ENCODE measurements around the gene USP5. TPM values are rescaled to one million over a fixed set of nuclear protein-coding genes. Genes with fewer than 3 reads are reported as not detected.

USP5 gene
- total RNA-seq, 2 experiments from 2014 or later: 70.4 to 129 TPM

- ChIA-PET POLR2A (interaction anchor here (0.7 to 1.4 kb wide), 6 partner anchors 9 to 62 kb away, joined by 3 to 5 read pairs (median 4); partner anchors contain the start of genes C12orf57, RNU7-1 and USP5), CTCF (ENCODE audit: unreplicated experiment) (no interaction called here)
- H3K27ac ChIP-seq (ENCODE audit: low read depth, low read length, poor library complexity, severe bottlenecking): peak within 1 kb of the TSS; percentile 4
- peak within 1 kb of the TSS; percentile 71 for H3K4me3 ChIP-seq (ENCODE audit: low read depth, low read length, poor library complexity, severe bottlenecking)
- no peaks in the 10 kb centered on the region for H3K9me2 ChIP-seq (ENCODE audit: insufficient read depth, low read length)
- peak within 1 kb of the TSS; percentile 73 for H3K4me2 ChIP-seq (ENCODE audit: low read length)
- H3K36me3 ChIP-seq (ENCODE audit: insufficient read depth, low read length): peaks cover under 1% of the 10 kb centered on the region; the same call in 1 of the 2 replicates
- intact Hi-C loops (cut with micrococcal nuclease; ENCODE audit: unreplicated experiment): loop anchor here (1.0 to 2.0 kb wide), 2 partner anchors 23 to 42 kb away; partner anchors contain the start of gene SPSB2
- no peaks in the 10 kb centered on the region for H3K9me3 ChIP-seq (ENCODE audit: low read length)
- peak; percentile 75 for DNase-seq (ENCODE audit: low spot score)
- no peaks in the 10 kb centered on the region for H3K79me2 ChIP-seq (ENCODE audit: insufficient read depth, low read depth, low read length)
- peak within 1 kb of the TSS; percentile 80 for H2AFZ ChIP-seq (ENCODE audit: low read length)
- H4K20me1 ChIP-seq (ENCODE audit: insufficient read depth, low read length): no peaks in the 10 kb centered on the region
- TF ChIP-seq EZH2phosphoT487 (IDR thresholded peaks at IDR 0.05; ENCODE audit: borderline replicate concordance, low read depth, low read length): no peak
- no peak for TF ChIP-seq CTCF (conservative IDR thresholded peaks at IDR 0.05; ENCODE audit: low read length)
- peaks cover 34% of the 10 kb centered on the region for H3K4me1 ChIP-seq (ENCODE audit: insufficient read depth, low read length, poor library complexity, severe bottlenecking)
- no TSS peak for BruUV-seq (replicated peaks)
Observed at GRCh38 chr12:6914246-6914946, 62.4 kb downstream of the USP5 start, which contains the start of gene ENO2. ENO2 (plus strand) TSS chr12:6914580; CDS start chr12:6915833, 1,253 bp downstream.

GRCh38 chr12:6914947-6915788, 63.2 kb downstream of the USP5 start:
- POLR2A ChIA-PET: interaction anchor here (0.7 to 1.3 kb wide), 3 partner anchors 28 to 63 kb away, joined by 4 to 5 read pairs (median 4); partner anchors contain the start of genes RNU7-1 and USP5
- H3K4me2 ChIP-seq (ENCODE audit: low read length): peak overlapping the region; percentile 73
- TSS peak; percentile 49 for BruUV-seq (replicated peaks)
- peak overlapping the region; percentile 71 for H3K4me3 ChIP-seq (ENCODE audit: low read depth, low read length, poor library complexity, severe bottlenecking)
- H3K36me3 ChIP-seq (ENCODE audit: insufficient read depth, low read length): peaks cover 5% of the 10 kb centered on the region; the same call in 1 of the 2 replicates
- no peak overlapping the region for H3K27ac ChIP-seq (ENCODE audit: low read depth, low read length, poor library complexity, severe bottlenecking)
- H2AFZ ChIP-seq (ENCODE audit: low read length): peak overlapping the region; percentile 80
- H3K79me2 ChIP-seq (ENCODE audit: insufficient read depth, low read depth, low read length): no peaks in the 10 kb centered on the region
- no peaks in the 10 kb centered on the region for H3K9me2 ChIP-seq (ENCODE audit: insufficient read depth, low read length)
- TF ChIP-seq EZH2phosphoT487 (IDR thresholded peaks at IDR 0.05; ENCODE audit: borderline replicate concordance, low read depth, low read length) (no peak), CTCF (conservative IDR thresholded peaks at IDR 0.05; ENCODE audit: low read length) (no peak)
- intact Hi-C loops (cut with micrococcal nuclease; ENCODE audit: unreplicated experiment): loop anchor here (1.0 to 2.0 kb wide), 2 partner anchors 24 to 42 kb away; partner anchors contain the start of gene SPSB2
- peaks cover 42% of the 10 kb centered on the region for H3K4me1 ChIP-seq (ENCODE audit: insufficient read depth, low read length, poor library complexity, severe bottlenecking)
- DNase-seq (ENCODE audit: low spot score): no peak
- CTCF ChIA-PET (ENCODE audit: unreplicated experiment): no interaction called here
- no peaks in the 10 kb centered on the region for H3K9me3 ChIP-seq (ENCODE audit: low read length)
- no peaks in the 10 kb centered on the region for H4K20me1 ChIP-seq (ENCODE audit: insufficient read depth, low read length)

Data from OCI-LY7 (cell line).